ENCODE results near the gene SLC12A8.
A peak's percentile ranks its signal among the peaks of the same experiment; 100 is the strongest.

The SLC12A8 gene

GRCh38 chr3:125186261-125186787 is 26.2 kb downstream of the SLC12A8 start:
- DNase-seq: peak; percentile 23

GRCh38 chr3:125185805-125186204 is 26.7 kb downstream of the SLC12A8 start:
- no peak for DNase-seq

- DNase-seq: no peak
These were observed 32.7 kb downstream of the SLC12A8 start for GRCh38 chr3:125179884-125180240.

- DNase-seq: no peak
These were observed 33.2 kb downstream of the SLC12A8 start for GRCh38 chr3:125179143-125179883.

- no peak for DNase-seq
These were observed 34.8 kb downstream of the SLC12A8 start for GRCh38 chr3:125177746-125178145.

- no peak for DNase-seq
These were observed 37.1 kb downstream of the SLC12A8 start for GRCh38 chr3:125175295-125176078.

GRCh38 chr3:125172346-125172745 is 40.2 kb downstream of the SLC12A8 start:
- no peak for DNase-seq

GRCh38 chr3:125168711-125169393 is 43.7 kb downstream of the SLC12A8 start:
- no peak for DNase-seq

- no peak for DNase-seq
These were observed 45.9 kb downstream of the SLC12A8 start for GRCh38 chr3:125166599-125167136.

GRCh38 chr3:125165948-125166553 is 46.5 kb downstream of the SLC12A8 start:
- DNase-seq: no peak

- DNase-seq: no peak
These were observed 47.2 kb downstream of the SLC12A8 start for GRCh38 chr3:125165189-125165947.

GRCh38 chr3:125163739-125164601 is 48.6 kb downstream of the SLC12A8 start:
- no peak for DNase-seq

- no peak for DNase-seq
These were observed 50.8 kb downstream of the SLC12A8 start for GRCh38 chr3:125161607-125162219.

GRCh38 chr3:125160606-125161371 is 51.8 kb downstream of the SLC12A8 start:
- no peak for DNase-seq

GRCh38 chr3:125157183-125157582 is 55.4 kb downstream of the SLC12A8 start:
- DNase-seq: no peak

GRCh38 chr3:125156456-125156855 is 56.1 kb downstream of the SLC12A8 start:
- DNase-seq: no peak

- DNase-seq: no peak
These were observed 57.7 kb downstream of the SLC12A8 start for GRCh38 chr3:125154800-125155269.

- DNase-seq: no peak
These were observed 58.4 kb downstream of the SLC12A8 start for GRCh38 chr3:125154110-125154509.

- no peak for DNase-seq
These were observed 59.6 kb downstream of the SLC12A8 start for GRCh38 chr3:125152951-125153350.

- DNase-seq: no peak
These were observed 60.6 kb downstream of the SLC12A8 start for GRCh38 chr3:125151916-125152315.

Measured in activated naive CD4-positive, alpha-beta T cell treated with anti-CD3 and anti-CD28 coated beads, Interleukin-2, amount 50 U/mL, for 16 hours (primary cell).